OCI-LY3 (cell line): ENCODE results near the gene BIRC6.

Experiments
- H2AFZ ChIP-seq: fragments of 200-600, 300-600 bp; shearing (Covaris generic); 2 replicates; pipeline ENCODE4 v1.6.0; 2014; ENCODE audit warnings: antibody characterized with exemption, low read depth, low read length
- H3K27ac ChIP-seq: fragments of 200-600, 300-600 bp; sonication (generic); 2 replicates; pipeline ENCODE4 v1.5.1; 2014; ENCODE audit warnings: mild to moderate bottlenecking, low read length, moderate library complexity, mixed read lengths
- H3K27me3 ChIP-seq: fragments of 200-600, 300-600 bp; sonication (generic); 2 replicates; pipeline ENCODE4 v1.6.1; 2014; ENCODE audit warnings: low read depth, low read length, mixed read lengths
- H3K36me3 ChIP-seq: fragments of 200-600, 300-600 bp; sonication (generic); replicated peaks from 2 replicates; pipeline ENCODE3; 2014; ENCODE audit warnings: low read depth, low read length, mixed read lengths
- H3K4me1 ChIP-seq: fragments of 300-600, 200-600 bp; sonication (generic); 2 replicates; pipeline ENCODE4 v1.6.1; 2014; ENCODE audit warnings: low read length, mixed read lengths
- H3K4me2 ChIP-seq: fragments of 200-600, 300-600 bp; sonication (generic); 2 replicates; pipeline ENCODE4 v1.6.1; 2014; ENCODE audit warnings: low read length, mixed read lengths
- H3K4me3 ChIP-seq: fragments of 300-600, 200-600 bp; sonication (generic); 2 replicates; pipeline ENCODE4 v1.5.1; 2014; ENCODE audit warnings: antibody characterized with exemption, mild to moderate bottlenecking, low read length, moderate library complexity
- H3K79me2 ChIP-seq: fragments of 300-600, 200-600 bp; shearing (Covaris generic); 2 replicates; pipeline ENCODE4 v1.6.1; 2014; ENCODE audit warnings: mild to moderate bottlenecking, low read length, mixed read lengths
- H3K9ac ChIP-seq: fragments of 300-600, 200-600 bp; shearing (Covaris generic); 2 replicates; pipeline ENCODE4 v1.6.0; 2014; ENCODE audit warnings: mild to moderate bottlenecking, low read length, moderate library complexity
- H3K9me3 ChIP-seq: fragments of 200-600, 300-600 bp; shearing (Covaris generic); 2 replicates; pipeline ENCODE4 v1.6.1; 2014; ENCODE audit warnings: low read length, mixed read lengths; ENCODE audit not compliant: insufficient read depth
- H4K20me1 ChIP-seq: fragments of 200-600, 300-600 bp; sonication (generic); 2 replicates; pipeline ENCODE4 v1.6.1; 2016; ENCODE audit warnings: low read length, mixed read lengths; ENCODE audit not compliant: insufficient read depth
- EZH2phosphoT487 ChIP-seq: fragments of 200-600 bp; shearing (Covaris generic); IDR thresholded peaks from 2 replicates; pipeline ENCODE4 v1.6.1; 2018; ENCODE audit warnings: antibody characterized with exemption, mixed run types, low read depth
- TF ChIP-seq, protein P1 (sequence below): fragments of 200-600, 300-600 bp; sonication (generic); IDR thresholded peaks from 2 replicates; pipeline ENCODE4 v1.5.1; 2014; ENCODE audit warnings: antibody characterized with exemption, low read length, low read depth

The BIRC6 gene

GRCh38 chr2:32594573-32594972 is 237.8 kb downstream of the BIRC6 start:
- Histone ChIP-seq H3K9me3 (no peaks in the 10 kb centered on the region), H3K79me2 (no peaks in the 10 kb centered on the region), H3K4me3 (no peak overlapping the region), H3K36me3 (peaks cover 13% of the 10 kb centered on the region), H2AFZ (no peak overlapping the region), H3K27ac (no peak overlapping the region), H4K20me1 (no peaks in the 10 kb centered on the region), H3K4me2 (no peak overlapping the region), H3K4me1 (peaks cover 6% of the 10 kb centered on the region; the same call in 1 of the 2 replicates), H3K27me3 (no peaks in the 10 kb centered on the region), H3K9ac (no peak overlapping the region)
- TF ChIP-seq EZH2phosphoT487: no peak
- TF ChIP-seq, protein P1, sequence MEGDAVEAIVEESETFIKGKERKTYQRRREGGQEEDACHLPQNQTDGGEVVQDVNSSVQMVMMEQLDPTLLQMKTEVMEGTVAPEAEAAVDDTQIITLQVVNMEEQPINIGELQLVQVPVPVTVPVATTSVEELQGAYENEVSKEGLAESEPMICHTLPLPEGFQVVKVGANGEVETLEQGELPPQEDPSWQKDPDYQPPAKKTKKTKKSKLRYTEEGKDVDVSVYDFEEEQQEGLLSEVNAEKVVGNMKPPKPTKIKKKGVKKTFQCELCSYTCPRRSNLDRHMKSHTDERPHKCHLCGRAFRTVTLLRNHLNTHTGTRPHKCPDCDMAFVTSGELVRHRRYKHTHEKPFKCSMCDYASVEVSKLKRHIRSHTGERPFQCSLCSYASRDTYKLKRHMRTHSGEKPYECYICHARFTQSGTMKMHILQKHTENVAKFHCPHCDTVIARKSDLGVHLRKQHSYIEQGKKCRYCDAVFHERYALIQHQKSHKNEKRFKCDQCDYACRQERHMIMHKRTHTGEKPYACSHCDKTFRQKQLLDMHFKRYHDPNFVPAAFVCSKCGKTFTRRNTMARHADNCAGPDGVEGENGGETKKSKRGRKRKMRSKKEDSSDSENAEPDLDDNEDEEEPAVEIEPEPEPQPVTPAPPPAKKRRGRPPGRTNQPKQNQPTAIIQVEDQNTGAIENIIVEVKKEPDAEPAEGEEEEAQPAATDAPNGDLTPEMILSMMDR: no peak

DNA sequence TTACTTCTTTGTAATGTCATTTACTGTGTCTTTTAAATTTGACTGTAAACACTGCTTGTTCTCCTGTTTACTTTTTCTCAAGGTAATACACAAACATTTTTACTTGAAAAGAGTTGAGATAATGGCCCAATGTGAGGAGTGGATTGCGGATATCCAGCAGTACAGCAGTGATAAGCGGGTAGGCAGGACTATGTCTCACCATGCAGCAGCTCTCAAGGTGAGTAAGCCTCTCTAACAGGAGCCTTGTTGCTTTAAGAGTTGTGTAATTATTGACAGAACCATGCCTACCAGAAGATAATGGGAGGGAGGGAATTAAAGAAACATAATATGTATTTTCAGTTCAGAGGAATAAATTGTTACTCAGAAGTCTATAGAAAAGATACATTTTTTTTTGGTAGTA is 254.5 kb downstream of the BIRC6 start:
- no peak for TF ChIP-seq EZH2phosphoT487
- TF ChIP-seq, protein P1: no peak

DNA sequence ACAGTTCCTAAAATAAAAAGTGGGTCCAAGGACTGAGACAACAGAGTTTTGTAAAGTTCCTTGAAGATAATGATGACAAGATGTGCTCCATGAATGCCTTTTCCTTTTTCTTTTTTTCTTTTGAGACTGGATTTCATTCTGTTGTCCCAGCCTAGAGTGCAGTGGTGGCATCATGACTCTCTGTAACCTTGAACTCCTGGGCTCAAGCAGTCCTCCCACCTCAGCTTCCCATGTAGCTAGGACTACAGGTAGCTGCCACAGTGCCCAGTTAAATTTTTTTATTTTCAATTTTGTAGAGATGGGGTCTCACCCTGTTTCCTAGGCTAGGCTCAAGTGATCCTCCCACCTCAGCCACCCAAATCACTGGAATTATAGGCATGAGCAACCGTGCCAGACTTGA is 254.9 kb downstream of the BIRC6 start:
- Histone ChIP-seq H2AFZ (no peak overlapping the region), H3K27me3 (no peaks in the 10 kb centered on the region), H3K4me2 (no peak overlapping the region), H3K9ac (no peak overlapping the region), H4K20me1 (no peaks in the 10 kb centered on the region), H3K4me3 (no peak overlapping the region), H3K36me3 (peaks cover 27% of the 10 kb centered on the region), H3K79me2 (no peaks in the 10 kb centered on the region), H3K27ac (no peak overlapping the region), H3K4me1 (no peaks in the 10 kb centered on the region), H3K9me3 (no peaks in the 10 kb centered on the region)
- TF ChIP-seq, protein P1: no peak
- no peak for TF ChIP-seq EZH2phosphoT487

More for the DNA sequence above, 254.5 kb downstream of the BIRC6 start:
- Histone ChIP-seq H3K9me3 (no peaks in the 10 kb centered on the region), H3K36me3 (peaks cover 27% of the 10 kb centered on the region), H3K4me1 (no peaks in the 10 kb centered on the region), H3K79me2 (no peaks in the 10 kb centered on the region), H3K4me3 (no peak overlapping the region), H2AFZ (no peak overlapping the region), H4K20me1 (no peaks in the 10 kb centered on the region), H3K27me3 (no peaks in the 10 kb centered on the region), H3K4me2 (no peak overlapping the region), H3K27ac (no peak overlapping the region), H3K9ac (no peak overlapping the region)

DNA sequence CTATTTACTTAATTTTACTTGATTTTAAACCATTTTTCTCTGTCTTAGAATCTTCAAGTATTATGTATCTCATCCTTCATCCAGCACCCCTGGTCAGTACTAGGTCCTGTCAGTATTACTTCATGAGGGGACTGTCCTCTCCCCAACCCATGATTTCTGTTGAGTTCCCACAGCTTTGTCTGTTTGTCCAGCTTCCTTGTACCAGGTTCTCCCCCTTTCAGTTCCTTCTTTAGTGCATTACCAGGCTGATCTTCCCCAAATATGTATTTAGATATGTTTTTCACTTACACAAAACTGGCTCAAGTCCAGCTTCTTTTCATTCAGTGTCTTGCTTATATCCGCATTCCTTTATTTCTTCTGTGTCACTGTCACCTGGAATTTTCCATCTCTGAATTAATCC is 257.3 kb downstream of the BIRC6 start:
- peaks cover 39% of the 10 kb centered on the region for H3K36me3 ChIP-seq
- H2AFZ ChIP-seq: no peak overlapping the region
- no peak overlapping the region for H3K4me2 ChIP-seq
- no peak overlapping the region for H3K9ac ChIP-seq
- H3K27ac ChIP-seq: no peak overlapping the region
- no peaks in the 10 kb centered on the region for H3K4me1 ChIP-seq
- no peaks in the 10 kb centered on the region for H3K79me2 ChIP-seq
- H4K20me1 ChIP-seq: no peaks in the 10 kb centered on the region
- no peak overlapping the region for H3K4me3 ChIP-seq
- TF ChIP-seq EZH2phosphoT487: no peak
- TF ChIP-seq, protein P1: no peak
- H3K27me3 ChIP-seq: no peaks in the 10 kb centered on the region
- H3K9me3 ChIP-seq: no peaks in the 10 kb centered on the region
